Activated CD8-positive, alpha-beta memory T cell treated with anti-CD3 and anti-CD28 coated beads for 36 hours (primary cell): ENCODE results near the gene AGPS. TPM values are rescaled to one million over a fixed set of nuclear protein-coding genes. Genes with fewer than 3 reads are reported as not detected.
"Not testable (repeated sequence)": the region's sequence is repeated elsewhere in the genome, so short reads cannot be mapped to it uniquely, and the experiment has no call there.

Experiments used
- CTCF ChIA-PET: fragments of 350-600 bp; sonication (Branson Sonifier 250); formaldehyde crosslinking; loops from one replicate; lab custom pipeline; 2021; ENCODE audit warnings: antibody characterized with exemption; lab: Charles Lee
- POLR2A ChIA-PET: fragments of 350-600 bp; sonication (Branson Sonifier 250); formaldehyde crosslinking; loops from one replicate; lab custom pipeline; 2021; ENCODE audit warnings: antibody characterized with exemption; lab: Charles Lee
- total RNA-seq, 2 experiments: library from RNA; stranded (reverse); gene quantifications; one replicate each; pipeline ENCODE4 v1.2.3, GENCODE V29; 2021

Gene AGPS
- total RNA-seq, 2 experiments from 2014 or later: 64.8 to 69.7 TPM

- POLR2A ChIA-PET: no interaction called here
- CTCF ChIA-PET: interaction anchor here (1.5 kb wide), 1 partner anchor 11 kb away, joined by 3 read pairs; no protein-coding TSS in a partner anchor
These were observed 62.6 kb downstream of the AGPS start for GRCh38 chr2:177455187-177455586.

GRCh38 chr2:177459756-177460155 is 67.2 kb downstream of the AGPS start:
- POLR2A ChIA-PET, CTCF ChIA-PET: not testable (repeated sequence)

DNA sequence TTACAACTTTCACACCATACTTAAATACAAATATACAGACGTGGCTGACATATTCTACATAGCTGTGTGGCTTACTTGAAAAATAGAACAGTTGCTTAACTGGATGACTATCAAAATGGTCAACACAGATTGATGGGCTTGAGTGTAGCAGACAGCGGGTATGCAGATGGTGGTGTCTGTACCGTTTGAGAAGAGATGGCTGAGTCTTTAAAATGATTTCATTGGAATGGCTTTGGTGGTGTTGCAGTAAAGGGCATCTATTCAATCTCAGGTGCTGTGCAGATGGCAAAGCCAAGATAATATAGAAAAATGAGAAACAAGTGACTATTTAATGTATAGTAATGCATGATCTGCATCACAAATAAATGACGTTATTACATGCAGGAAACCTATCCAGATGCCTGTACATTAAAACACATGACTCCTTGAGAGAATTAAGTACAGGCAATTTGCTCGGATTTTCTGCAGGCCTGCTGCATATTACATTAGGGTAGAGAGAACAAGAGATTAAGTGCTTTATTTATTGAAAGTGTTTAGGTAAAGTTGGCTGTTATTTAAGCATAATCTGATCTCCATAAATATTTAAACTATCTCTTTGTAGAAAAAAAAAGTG is 68.5 kb downstream of the AGPS start:
- POLR2A ChIA-PET: no interaction called here
- CTCF ChIA-PET: no interaction called here

DNA sequence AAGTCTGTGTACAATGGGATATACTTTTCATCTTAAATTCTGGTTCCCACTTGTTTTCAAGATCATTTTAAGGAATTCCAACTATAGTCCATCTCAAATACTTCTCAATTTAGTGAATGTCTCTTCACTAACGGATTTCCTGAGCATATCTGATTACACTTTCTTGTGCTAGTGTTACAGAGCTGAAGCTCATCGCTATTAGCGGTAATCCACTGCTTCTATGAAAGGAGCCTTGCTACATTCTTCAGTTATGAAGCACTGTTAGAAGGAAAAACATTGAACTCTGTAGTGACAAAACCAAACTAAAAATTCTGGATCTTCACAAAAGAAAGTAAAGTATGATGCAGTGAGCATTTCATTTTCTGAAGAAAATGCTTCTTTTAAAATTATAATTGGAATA is 72.0 kb downstream of the AGPS start:
- POLR2A ChIA-PET: no interaction called here
- CTCF ChIA-PET: no interaction called here

DNA sequence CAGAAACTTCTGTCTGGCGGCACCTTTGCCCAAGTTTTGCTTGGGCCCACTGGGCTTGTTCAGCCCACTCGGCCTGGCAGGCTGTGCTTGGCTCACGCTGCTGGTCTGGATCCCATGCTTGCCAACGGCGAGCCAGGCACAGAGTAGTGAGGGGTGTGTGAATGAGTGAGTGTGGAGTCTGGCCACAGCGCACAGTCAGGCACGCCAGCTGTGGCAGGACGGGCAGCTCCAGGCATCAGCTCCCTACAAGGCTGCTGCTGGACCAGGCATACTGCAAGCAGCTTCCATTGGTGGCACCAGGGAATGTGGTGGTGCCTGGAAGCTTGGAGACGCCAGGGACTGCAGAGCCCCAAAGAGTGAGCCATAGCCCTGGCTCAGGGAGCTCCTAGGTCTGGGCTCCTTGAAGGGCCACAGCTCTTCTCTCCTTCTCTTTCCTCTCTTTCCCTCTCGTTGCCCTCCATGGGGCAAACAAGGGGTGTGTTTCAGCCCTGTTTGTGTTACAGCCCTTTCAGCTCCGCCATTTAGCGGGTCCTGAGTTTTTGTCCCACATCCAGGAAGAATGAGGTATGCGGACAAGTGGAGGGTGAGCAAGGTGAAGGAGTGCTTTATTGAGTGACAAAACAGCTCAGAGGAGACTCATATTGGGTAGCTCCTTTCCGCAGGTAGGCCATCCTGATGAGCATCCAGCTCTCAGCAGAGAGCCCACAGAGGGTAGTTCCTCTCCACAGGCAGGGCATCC is 73.0 kb downstream of the AGPS start:
- CTCF ChIA-PET: interaction anchor here (1.0 to 1.3 kb wide), 2 partner anchors 10 to 308 kb away, joined by 3 to 4 read pairs; no protein-coding TSS in a partner anchor
- POLR2A ChIA-PET: no interaction called here

DNA sequence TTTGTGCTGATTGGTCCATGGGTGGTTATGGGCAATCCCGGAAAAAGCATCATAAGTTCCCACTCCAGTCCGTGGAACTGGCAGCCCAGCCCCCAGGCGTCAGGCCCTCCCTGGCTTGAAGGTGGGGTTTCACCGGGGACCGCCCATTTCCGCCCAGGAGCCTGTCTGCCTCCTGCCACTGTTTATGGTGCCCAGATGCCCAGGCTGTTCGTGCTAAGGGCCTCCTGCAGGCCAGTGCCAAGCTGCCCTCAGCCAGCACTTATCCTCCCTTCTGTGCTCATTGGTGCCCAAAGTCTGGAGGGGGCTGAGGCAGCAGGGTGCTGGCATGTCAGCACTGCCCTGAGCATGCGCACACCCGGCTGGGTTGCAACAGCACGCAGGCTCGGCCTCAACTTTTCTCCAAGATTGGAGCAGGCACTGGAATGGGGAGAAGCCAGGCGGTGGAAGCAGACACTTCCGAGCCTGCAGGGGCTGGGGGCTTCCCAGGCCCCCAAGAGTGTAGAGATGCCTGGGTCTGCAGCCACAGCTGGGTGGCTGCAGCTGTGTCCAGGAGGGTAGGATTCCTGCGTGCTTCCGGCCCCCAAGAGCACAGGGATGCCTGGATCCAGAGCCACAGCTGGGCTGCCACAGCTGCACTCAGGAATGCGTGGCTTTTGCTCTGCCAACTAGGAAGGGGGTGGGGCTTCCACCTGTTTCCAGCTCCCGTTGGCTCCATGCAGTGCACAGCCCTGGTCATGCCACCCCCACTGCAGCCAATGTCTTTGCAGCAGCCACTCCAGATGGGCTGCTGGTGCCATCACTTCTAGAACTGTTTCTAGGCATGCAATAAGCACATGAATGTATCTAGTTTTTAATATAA is 74.0 kb downstream of the AGPS start:
- ChIA-PET POLR2A (no interaction called here), CTCF (interaction anchor here (1.3 kb wide), 1 partner anchor 11 kb away, joined by 3 read pairs; no protein-coding TSS in a partner anchor)

DNA sequence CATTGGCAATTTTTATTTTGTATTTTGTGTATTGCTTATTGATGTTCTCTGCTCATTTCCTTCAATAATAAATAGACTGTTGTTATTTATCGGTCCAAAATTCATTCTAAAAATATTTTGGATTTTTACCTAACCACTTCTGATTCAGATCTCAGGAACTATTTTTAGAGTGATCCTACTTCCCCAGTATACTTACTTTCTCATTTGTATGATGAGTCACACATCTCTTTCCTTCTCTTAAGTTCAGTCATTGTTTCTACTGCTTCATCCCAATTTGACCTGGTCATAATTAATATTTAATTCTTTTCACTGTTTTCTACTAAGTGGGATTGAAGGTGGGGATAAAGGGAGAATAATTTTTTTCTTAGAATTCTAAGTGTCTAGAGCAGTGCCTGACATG is 75.1 kb downstream of the AGPS start:
- ChIA-PET CTCF (no interaction called here), POLR2A (no interaction called here)

- ChIA-PET CTCF (no interaction called here), POLR2A (no interaction called here)
These were observed 79.4 kb downstream of the AGPS start for GRCh38 chr2:177471990-177472389.

DNA sequence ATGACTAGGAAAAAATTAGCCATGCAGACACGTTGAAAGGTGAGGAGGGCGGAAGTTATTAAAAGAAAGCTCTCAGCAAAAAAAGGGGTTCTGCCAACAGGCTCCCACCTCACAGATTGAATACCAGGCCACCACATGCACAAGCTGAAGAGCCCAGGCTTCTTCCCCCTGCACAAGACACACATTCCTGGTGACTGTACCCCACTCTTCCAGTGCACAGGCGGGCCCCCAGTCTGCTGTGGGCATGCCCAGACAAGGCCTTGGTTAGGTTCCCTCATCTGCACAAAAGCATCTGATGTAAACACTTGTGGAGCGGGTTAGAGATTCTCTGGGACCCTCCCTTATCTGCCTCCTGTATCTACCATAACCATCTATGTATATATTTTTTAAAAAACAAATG is 81.7 kb downstream of the AGPS start:
- CTCF ChIA-PET: no interaction called here

DNA sequence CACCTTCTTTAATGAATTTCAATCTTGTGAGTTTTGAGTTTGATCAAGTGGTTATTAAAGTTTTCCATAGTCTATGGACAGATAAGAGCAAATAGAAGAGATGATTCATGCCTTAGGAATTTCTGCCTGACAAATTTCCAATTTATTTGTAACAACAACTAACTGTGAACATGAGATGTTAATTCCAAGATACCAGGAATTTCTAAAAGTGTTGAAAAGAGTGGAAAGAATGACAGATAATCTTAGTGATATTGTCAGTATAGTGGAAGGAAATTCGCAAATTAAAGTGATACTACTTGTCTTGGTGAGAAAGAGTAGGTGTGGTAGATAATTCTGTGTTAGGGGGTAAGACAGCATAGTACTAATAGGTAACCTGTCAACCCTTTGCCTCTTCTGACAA is 82.4 kb downstream of the AGPS start:
- POLR2A ChIA-PET: no interaction called here
- CTCF ChIA-PET: no interaction called here

More for the DNA sequence above, 81.7 kb downstream of the AGPS start:
- POLR2A ChIA-PET: no interaction called here

DNA sequence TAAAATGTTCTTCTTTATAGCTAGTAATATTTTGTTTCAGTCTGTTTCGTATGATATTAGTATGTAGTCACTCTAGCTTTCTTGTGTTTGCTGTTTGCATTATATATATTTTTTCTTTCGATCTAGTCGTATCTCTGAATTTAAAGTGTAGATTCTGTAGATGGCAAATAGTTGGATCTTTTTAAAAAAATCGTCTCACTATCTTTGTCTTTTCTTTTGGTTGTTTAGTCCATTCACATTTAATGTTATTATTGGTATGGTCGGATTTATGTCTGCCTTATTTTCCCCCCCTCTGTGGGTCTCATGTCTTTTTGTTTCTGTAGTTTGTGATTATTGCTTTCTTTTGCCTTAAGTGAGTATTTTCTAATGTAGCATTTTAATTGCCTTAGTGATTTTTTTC is 84.3 kb downstream of the AGPS start:
- CTCF ChIA-PET: no interaction called here

DNA sequence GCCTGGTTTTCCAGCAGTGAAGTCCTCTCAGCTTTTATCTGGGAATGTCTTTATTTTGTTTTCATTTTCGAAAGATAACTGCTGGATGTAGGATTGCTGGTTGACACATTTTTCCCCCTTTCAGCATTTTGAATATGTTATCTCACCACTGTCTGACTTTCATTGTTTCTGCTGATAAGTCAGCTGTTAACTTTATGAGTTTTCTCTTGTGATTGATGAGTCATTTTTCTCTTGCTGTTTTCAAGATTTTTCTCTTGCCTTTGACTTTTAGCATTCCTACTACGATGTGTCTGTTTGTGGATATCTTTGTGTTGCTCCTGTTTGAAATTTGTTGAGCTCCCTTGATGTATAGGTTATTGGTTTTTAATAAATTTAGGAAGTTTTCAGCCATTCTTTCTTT is 85.5 kb downstream of the AGPS start:
- POLR2A ChIA-PET: no interaction called here
- CTCF ChIA-PET: no interaction called here

More for the DNA sequence above, 84.3 kb downstream of the AGPS start:
- POLR2A ChIA-PET: no interaction called here

GRCh38 chr2:177478907-177479306 is 86.3 kb downstream of the AGPS start:
- CTCF ChIA-PET: no interaction called here
- POLR2A ChIA-PET: no interaction called here

GRCh38 chr2:177482195-177482594 is 89.6 kb downstream of the AGPS start:
- POLR2A ChIA-PET: interaction anchor here (0.6 kb wide), 1 partner anchor 44 kb away, joined by 6 read pairs; no protein-coding TSS in a partner anchor
- CTCF ChIA-PET: no interaction called here

DNA sequence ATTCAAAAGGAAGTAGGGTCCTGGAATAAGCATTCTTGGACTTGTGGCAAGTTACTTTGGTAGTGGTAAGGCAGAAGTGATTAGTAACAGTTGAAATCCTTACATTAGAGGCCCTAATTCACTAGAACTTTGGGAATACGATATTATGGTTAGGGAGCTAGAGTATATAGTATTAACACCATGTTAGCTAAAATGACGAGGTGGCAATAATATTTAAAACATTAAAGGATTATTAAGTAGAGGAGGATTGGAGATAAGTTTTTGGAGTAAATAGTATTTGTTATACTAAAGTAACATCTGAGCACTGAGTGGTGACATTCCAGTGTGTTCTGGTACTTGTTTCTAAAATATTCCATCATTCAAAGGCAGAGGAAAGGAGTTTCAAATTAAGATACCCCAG is 91.0 kb downstream of the AGPS start:
- ChIA-PET CTCF (interaction anchor here (1.4 kb wide), 1 partner anchor 240 kb away, joined by 3 read pairs; no protein-coding TSS in a partner anchor), POLR2A (no interaction called here)

DNA sequence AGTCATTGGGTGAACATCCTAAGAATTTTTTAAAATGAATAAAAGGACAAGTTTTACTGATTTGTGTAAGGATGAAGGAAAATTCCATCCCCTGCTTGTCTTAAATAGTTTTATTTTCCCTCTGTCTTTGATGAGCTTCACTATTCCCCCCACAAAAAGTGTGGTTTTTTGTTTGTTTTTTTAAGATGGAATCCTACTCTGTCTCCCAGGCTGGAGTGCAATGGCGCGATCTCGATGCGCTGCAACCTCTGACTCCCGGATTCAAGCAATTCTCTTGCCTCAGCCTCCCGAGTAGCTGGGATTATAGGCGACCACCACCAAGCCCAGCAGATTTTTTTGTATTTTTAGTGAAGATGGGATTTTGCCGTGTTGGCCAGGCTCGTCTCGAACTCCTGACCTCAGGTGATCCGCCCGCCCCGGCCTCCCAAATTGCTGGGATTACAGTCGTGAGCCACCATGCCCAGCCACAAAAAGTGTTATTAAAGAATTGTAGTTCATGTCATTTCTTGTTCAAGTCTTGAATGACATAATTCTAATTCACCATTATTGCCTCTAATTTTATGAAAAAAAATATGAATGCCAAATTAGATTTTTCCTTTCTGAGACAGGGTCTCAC is 91.7 kb downstream of the AGPS start:
- CTCF ChIA-PET: interaction anchor here (1.4 kb wide), 1 partner anchor 240 kb away, joined by 3 read pairs; no protein-coding TSS in a partner anchor

DNA sequence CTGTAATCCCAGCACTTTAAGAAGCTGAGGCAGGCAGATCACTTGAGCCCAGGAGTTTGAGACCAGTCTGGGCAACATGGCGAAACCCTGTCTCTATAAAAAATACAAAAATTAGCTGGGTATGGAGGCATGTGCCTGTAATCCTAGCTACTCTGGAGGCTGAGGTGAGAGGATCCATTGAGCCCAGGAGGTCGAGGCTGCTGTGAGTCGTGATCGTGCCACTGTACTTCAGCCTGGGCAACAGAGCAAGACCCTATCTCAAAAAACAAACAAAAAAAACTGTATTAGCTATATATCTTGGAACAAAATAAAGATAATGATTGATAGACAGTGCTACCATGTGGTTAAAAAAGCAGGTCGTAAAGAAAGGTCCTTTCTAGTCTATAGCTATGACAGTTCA is 93.1 kb downstream of the AGPS start:
- CTCF ChIA-PET, POLR2A ChIA-PET: not testable (repeated sequence)

More for the DNA sequence above, 91.7 kb downstream of the AGPS start:
- POLR2A ChIA-PET: no interaction called here

- POLR2A ChIA-PET: no interaction called here
- CTCF ChIA-PET: no interaction called here
These were observed 97.2 kb downstream of the AGPS start for GRCh38 chr2:177489719-177490301.

DNA sequence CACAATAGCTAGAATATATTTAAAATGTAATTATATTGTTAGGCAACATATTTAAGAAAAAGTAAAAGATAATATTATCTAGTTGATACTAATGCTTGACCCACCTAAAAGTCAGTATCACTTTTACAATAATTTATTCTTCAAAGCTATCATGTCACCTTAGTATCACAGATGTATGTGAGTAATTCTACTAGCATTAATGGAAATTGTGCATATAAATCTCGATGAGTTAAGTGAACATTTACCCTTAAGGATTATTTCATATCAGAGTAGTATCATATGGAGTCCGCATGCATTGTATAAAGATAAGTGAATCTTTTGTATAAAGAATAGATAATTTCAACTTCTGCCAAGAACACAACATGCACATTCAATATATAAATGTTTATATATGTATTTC is 103.4 kb downstream of the AGPS start:
- ChIA-PET CTCF (no interaction called here), POLR2A (interaction anchor here (0.6 kb wide), 1 partner anchor 23 kb away, joined by 4 read pairs; no protein-coding TSS in a partner anchor)
